A673 (cell line): ENCODE measurements around the gene PTTG1. TPM values are rescaled to one million over a fixed set of nuclear protein-coding genes. Genes with fewer than 3 reads are reported as not detected.

Experiments used
- BruUV-seq: library from RNA; stranded (reverse); fragments of 400-500 nt; replicated peaks from 2 replicates; lab custom pipeline; 2021; lab: Mats Ljungman, UMichigan
- CTCF ChIA-PET: fragments of 300-600 bp; sonication (Branson Sonifier 250); formaldehyde crosslinking; loops from one replicate; lab custom pipeline; 2022; ENCODE audit warnings: antibody characterized with exemption; lab: Charles Lee
- POLR2A ChIA-PET: fragments of 300-600 bp; sonication (Branson Sonifier 250); formaldehyde crosslinking; loops from one replicate; lab custom pipeline; 2022; ENCODE audit warnings: antibody characterized with exemption; ENCODE audit not compliant: low non-redundant PET; lab: Charles Lee
- DNase-seq: peaks from one replicate; pipeline ENCODE4 v3.0.0-alpha.2; 2015; ENCODE audit warnings: low spot score
- H3K27ac ChIP-seq: fragments of 200-600 bp; sonication (generic); 2 replicates; pipeline ENCODE4 v1.5.1; 2016; ENCODE audit warnings: mixed run types, low read depth, mild to moderate bottlenecking, mixed read lengths, antibody characterized with exemption, low read length; ENCODE audit not compliant: poor library complexity, severe bottlenecking
- H3K27me3 ChIP-seq: fragments of 200-600 bp; sonication (generic); replicated peaks from 2 replicates; pipeline ENCODE4 v1.6.1; 2017; ENCODE audit warnings: mixed run types, low read depth, mild to moderate bottlenecking, mixed read lengths, antibody characterized with exemption, low read length; ENCODE audit not compliant: insufficient read depth, poor library complexity
- H3K36me3 ChIP-seq: fragments of 200-600 bp; sonication (generic); 2 replicates; pipeline ENCODE4 v1.6.1; 2016; ENCODE audit warnings: mixed run types, mild to moderate bottlenecking, mixed read lengths, antibody characterized with exemption, low read length; ENCODE audit not compliant: insufficient read depth, poor library complexity, severe bottlenecking
- H3K4me1 ChIP-seq: fragments of 200-600 bp; sonication (generic); 2 replicates; pipeline ENCODE4 v1.6.1; 2017; ENCODE audit warnings: mixed run types, mild to moderate bottlenecking, mixed read lengths, antibody characterized with exemption, low read length; ENCODE audit not compliant: insufficient read depth, poor library complexity, severe bottlenecking
- H3K4me3 ChIP-seq: fragments of 200-600 bp; sonication (generic); 2 replicates; pipeline ENCODE4 v1.5.1; 2016; ENCODE audit warnings: low read depth, mixed run types, mild to moderate bottlenecking, mixed read lengths, low read length; ENCODE audit not compliant: poor library complexity, severe bottlenecking
- H3K9me3 ChIP-seq: fragments of 200-600 bp; sonication (generic); 2 replicates; pipeline ENCODE4 v1.6.1; 2016; ENCODE audit warnings: mixed run types, low read depth, mild to moderate bottlenecking, mixed read lengths, antibody characterized with exemption, low read length; ENCODE audit not compliant: poor library complexity, severe bottlenecking
- CTCF ChIP-seq: fragments of 300-800, 200-600 bp; sonication (generic); conservative IDR thresholded peaks from 2 replicates; pipeline ENCODE4 v1.5.1; 2017; ENCODE audit warnings: low read depth, mild to moderate bottlenecking, antibody characterized with exemption, low read length, moderate library complexity, mixed read lengths
- EZH2 ChIP-seq: fragments of 200-600 bp; sonication (generic); IDR thresholded peaks from 2 replicates; pipeline ENCODE4 v1.6.1; 2017; ENCODE audit warnings: borderline replicate concordance, low read depth, mild to moderate bottlenecking, mixed read lengths, antibody characterized with exemption, low read length; ENCODE audit not compliant: poor library complexity, severe bottlenecking
- intact Hi-C: fragments of 100-400 bp; cut with micrococcal nuclease; formaldehyde crosslinking; loops from one replicate; pipeline ENCODE4 v1.10.0; 2022; ENCODE audit not compliant: unreplicated experiment
- total RNA-seq: library from RNA; stranded (reverse); gene quantifications from 2 replicates; pipeline ENCODE4 v1.2.3, GENCODE V29; 2021

PTTG1 gene
- total RNA-seq, 1 experiment from 2014 or later = 192 TPM

DNA sequence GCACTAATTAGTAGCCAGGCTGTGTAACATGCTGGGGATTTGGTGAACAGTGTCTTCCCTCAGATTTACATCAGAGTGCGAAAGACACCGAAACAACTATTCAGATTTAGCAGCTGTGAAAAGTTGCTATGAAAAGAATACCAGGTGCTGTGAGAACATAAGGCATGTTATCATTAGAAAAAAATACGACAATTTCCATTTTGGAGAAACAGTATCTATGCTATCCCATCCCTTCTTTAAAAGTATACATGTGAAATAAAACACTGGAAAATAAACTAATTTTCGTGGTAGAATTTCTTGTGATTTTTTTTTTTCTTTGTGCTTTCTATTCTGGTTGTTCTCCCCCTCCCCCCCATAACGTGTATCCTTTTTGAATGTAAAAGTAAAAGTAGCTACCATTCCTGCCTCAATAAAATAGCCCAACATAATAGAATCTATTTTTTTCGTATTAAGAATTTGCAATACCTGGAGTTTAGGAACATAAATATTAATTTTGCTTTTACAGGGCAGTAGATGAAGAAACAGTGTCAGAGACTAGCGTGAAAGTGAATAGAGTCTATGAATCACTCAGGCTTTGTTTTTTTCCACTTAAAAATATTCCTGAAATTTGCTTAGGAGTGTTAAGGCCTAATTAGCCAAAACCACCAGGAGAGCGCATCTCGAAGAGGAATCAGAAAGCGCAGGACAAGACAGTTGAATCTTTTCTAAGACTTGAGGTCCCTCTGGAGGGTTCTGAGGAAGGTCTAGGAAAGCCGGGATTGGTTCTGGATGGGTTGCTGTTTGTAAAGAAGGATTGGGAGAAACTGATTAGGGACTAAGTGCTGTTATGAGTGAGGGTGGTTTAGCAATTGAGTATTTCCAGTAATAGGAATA lies 2.0 kb upstream of the PTTG1 start:
- BruUV-seq = no TSS peak
- Histone ChIP-seq H3K27me3 (no peaks in the 10 kb centered on the region), H3K4me1 (peaks cover 33% of the 10 kb centered on the region), H3K4me3 (peak overlapping the region; percentile 82), H3K9me3 (no peaks in the 10 kb centered on the region), H3K27ac (peak overlapping the region; percentile 85), H3K36me3 (peaks cover 20% of the 10 kb centered on the region)
- CTCF ChIA-PET = interaction anchor here (0.6 to 1.6 kb wide), 2 partner anchors 19 to 24 kb away, joined by 3 to 8 read pairs; no protein-coding TSS in a partner anchor
- POLR2A ChIA-PET = interaction anchor here (0.5 to 0.6 kb wide), 2 partner anchors 204 to 1857 kb away, joined by 3 to 4 read pairs; no protein-coding TSS in a partner anchor
- no peak for TF ChIP-seq EZH2
- no peak for TF ChIP-seq CTCF
- intact Hi-C loops = no loop called here
- DNase-seq = no peak

DNA sequence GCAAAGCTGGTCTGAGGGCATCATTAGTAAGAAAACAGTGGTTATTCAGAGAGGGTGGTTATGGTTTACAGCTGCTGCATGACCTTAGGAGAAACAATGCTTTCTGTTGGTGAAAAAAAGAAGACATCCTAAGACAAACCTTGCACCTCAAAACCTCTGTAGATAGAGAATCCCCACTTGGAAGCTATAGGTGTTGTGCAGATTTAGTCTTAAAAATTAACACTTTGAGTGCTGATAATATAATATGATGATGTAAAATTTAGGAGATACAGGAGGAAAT lies 1.4 kb upstream of the PTTG1 start:
- no TSS peak for BruUV-seq
- intact Hi-C loops = no loop called here
- peaks cover 39% of the 10 kb centered on the region for H3K4me1 ChIP-seq
- ChIA-PET POLR2A (no interaction called here), CTCF (no interaction called here)
- no peak for TF ChIP-seq CTCF
- TF ChIP-seq EZH2 = no peak
- peaks cover 25% of the 10 kb centered on the region for H3K36me3 ChIP-seq
- no peak for DNase-seq
- H3K4me3 ChIP-seq = no peak overlapping the region
- H3K27ac ChIP-seq = peak overlapping the region; percentile 85
- no peaks in the 10 kb centered on the region for H3K9me3 ChIP-seq
- H3K27me3 ChIP-seq = no peaks in the 10 kb centered on the region

- Histone ChIP-seq H3K27me3 (no peaks in the 10 kb centered on the region), H3K36me3 (peaks cover 51% of the 10 kb centered on the region), H3K27ac (no peak overlapping the region), H3K4me1 (peaks cover 42% of the 10 kb centered on the region), H3K4me3 (peak overlapping the region; percentile 68), H3K9me3 (no peaks in the 10 kb centered on the region)
- POLR2A ChIA-PET = no interaction called here
- DNase-seq = no peak
- intact Hi-C loops = no loop called here
- CTCF ChIA-PET = interaction anchor here (1.9 kb wide), 1 partner anchor 15 kb away, joined by 8 read pairs; no protein-coding TSS in a partner anchor
- BruUV-seq = no TSS peak
- TF ChIP-seq CTCF (no peak), EZH2 (no peak)
Measured at GRCh38 chr5:160423099-160423498, 1.4 kb downstream of the PTTG1 start.
